Vagina (tissue), 2 donors: Measurements from ENCODE around the gene CHRM2. TPM values are rescaled to one million over a fixed set of nuclear protein-coding genes. Genes with fewer than 3 reads are reported as not detected.

Experiments
- DNase-seq, 2 donors: peaks; one replicate each; pipeline ENCODE4 v3.0.0-alpha.2; 2017; ENCODE audit errors: extremely low spot score in 2 of 2
- H3K27ac ChIP-seq: fragments of 200-600 bp; sonication (generic); one replicate; pipeline ENCODE4 v1.5.1; 2019
- H3K27me3 ChIP-seq: fragments of 200-600 bp; sonication (generic); one replicate; pipeline ENCODE4 v1.5.1; 2019
- H3K36me3 ChIP-seq, 2 donors: fragments of 200-600 bp; sonication (generic); one replicate each; pipeline ENCODE4 v1.5.1; 2017 to 2019
- H3K4me1 ChIP-seq: fragments of 200-600 bp; sonication (generic); one replicate; pipeline ENCODE4 v1.5.1; 2019
- H3K4me3 ChIP-seq, 2 donors: fragments of 200-600 bp; sonication (generic); 1 replicate in 1 of 2; 2 replicates in 1 of 2; pipeline ENCODE4 v1.5.1; 2016 to 2019
- H3K9me3 ChIP-seq: fragments of 200-600 bp; sonication (generic); one replicate; pipeline ENCODE4 v1.5.1; 2019
- CTCF ChIP-seq, 3 experiments: fragments of 450-650 bp in 2 of 3; fragments of 200-600 bp in 1 of 3; sonication (generic) in 1 of 3; IDR thresholded peaks; one replicate each; pipeline ENCODE4 v1.5.1; 2017 to 2019; ENCODE audit warnings: antibody characterized with exemption in 3 of 3, mild to moderate bottlenecking in 2 of 3, moderate library complexity in 2 of 3
- POLR2A ChIP-seq, 2 donors: fragments of 450-650 bp; IDR thresholded peaks; one replicate each; pipeline ENCODE4 v1.6.1; 2017; ENCODE audit warnings: antibody characterized with exemption in 2 of 2, mild to moderate bottlenecking in 2 of 2, moderate library complexity in 2 of 2
- POLR2AphosphoS5 ChIP-seq, 2 donors: sonication (generic); formaldehyde crosslinking; IDR thresholded peaks; one replicate each; pipeline ENCODE4 v1.9.0; 2017; ENCODE audit warnings: antibody characterized with exemption in 2 of 2, mild to moderate bottlenecking in 2 of 2, low read depth in 1 of 2; ENCODE audit not compliant: insufficient read depth in 1 of 2
- intact Hi-C: fragments of 100-400 bp; cut with DNase I; formaldehyde crosslinking; loops from one replicate; pipeline ENCODE4 v1.15.1; 2023
- total RNA-seq: library from RNA; depleted of rRNA; stranded (reverse); fragments of >200 nt; gene quantifications from one replicate; pipeline ENCODE4 v1.2.3, GENCODE V29; 2016

CHRM2 gene
- total RNA-seq, 1 donor from 2014 or later = 1.2 TPM

GRCh38 chr7:136890399-136890798, 21.9 kb downstream of the CHRM2 start:
- no peak overlapping the region for H3K27ac ChIP-seq
- H3K36me3 ChIP-seq = no peaks in the 10 kb centered on the region
- no peak overlapping the region for H3K4me3 ChIP-seq
- intact Hi-C loops = no loop called here
- H3K27me3 ChIP-seq = no peaks in the 10 kb centered on the region
- TF ChIP-seq POLR2A (IDR thresholded peaks at IDR 0.05) (no peak), CTCF (IDR thresholded peaks at IDR 0.05) (no peak), POLR2AphosphoS5 (IDR thresholded peaks at IDR 0.05; ENCODE audit: insufficient read depth in 1 of 2, low read depth in 1 of 2) (no peak)
- DNase-seq = no peak
- H3K9me3 ChIP-seq = no peaks in the 10 kb centered on the region
- no peaks in the 10 kb centered on the region for H3K4me1 ChIP-seq

GRCh38 chr7:136891850-136892249, 23.4 kb downstream of the CHRM2 start:
- Histone ChIP-seq H3K9me3 (no peaks in the 10 kb centered on the region), H3K36me3 (no peaks in the 10 kb centered on the region), H3K27me3 (no peaks in the 10 kb centered on the region), H3K4me1 (no peaks in the 10 kb centered on the region), H3K4me3 (no peak overlapping the region), H3K27ac (no peak overlapping the region)
- no peak for DNase-seq
- no peak for TF ChIP-seq POLR2A (IDR thresholded peaks at IDR 0.05)
- intact Hi-C loops = no loop called here

- no peak for TF ChIP-seq POLR2AphosphoS5 (IDR thresholded peaks at IDR 0.05; ENCODE audit: insufficient read depth in 1 of 2, low read depth in 1 of 2)
- no peak for TF ChIP-seq POLR2A (IDR thresholded peaks at IDR 0.05)
- no peak for TF ChIP-seq CTCF (IDR thresholded peaks at IDR 0.05)
- no peaks in the 10 kb centered on the region for H3K9me3 ChIP-seq
- intact Hi-C loops = no loop called here
- H3K36me3 ChIP-seq = no peaks in the 10 kb centered on the region
- H3K4me3 ChIP-seq = no peak overlapping the region
- H3K27ac ChIP-seq = no peak overlapping the region
- no peaks in the 10 kb centered on the region for H3K4me1 ChIP-seq
- no peak for DNase-seq
- H3K27me3 ChIP-seq = no peaks in the 10 kb centered on the region
These were observed 26.3 kb downstream of the CHRM2 start for GRCh38 chr7:136894789-136895188.

GRCh38 chr7:136897676-136898075, 29.2 kb downstream of the CHRM2 start:
- no peaks in the 10 kb centered on the region for H3K4me1 ChIP-seq
- H3K27ac ChIP-seq = no peak overlapping the region
- DNase-seq = no peak
- no peaks in the 10 kb centered on the region for H3K9me3 ChIP-seq
- TF ChIP-seq POLR2A (IDR thresholded peaks at IDR 0.05) (no peak), CTCF (IDR thresholded peaks at IDR 0.05) (no peak), POLR2AphosphoS5 (IDR thresholded peaks at IDR 0.05; ENCODE audit: insufficient read depth in 1 of 2, low read depth in 1 of 2) (no peak)
- H3K36me3 ChIP-seq = no peaks in the 10 kb centered on the region
- H3K4me3 ChIP-seq = no peak overlapping the region
- H3K27me3 ChIP-seq = no peaks in the 10 kb centered on the region
- intact Hi-C loops = no loop called here

GRCh38 chr7:136900005-136900404, 31.6 kb downstream of the CHRM2 start:
- intact Hi-C loops = no loop called here
- Histone ChIP-seq H3K4me1 (no peaks in the 10 kb centered on the region), H3K27ac (no peak overlapping the region), H3K27me3 (no peaks in the 10 kb centered on the region), H3K4me3 (no peak overlapping the region), H3K9me3 (no peaks in the 10 kb centered on the region), H3K36me3 (no peaks in the 10 kb centered on the region)
- TF ChIP-seq POLR2AphosphoS5 (IDR thresholded peaks at IDR 0.05; ENCODE audit: insufficient read depth in 1 of 2, low read depth in 1 of 2) (no peak), CTCF (IDR thresholded peaks at IDR 0.05) (no peak), POLR2A (IDR thresholded peaks at IDR 0.05) (no peak)
- no peak for DNase-seq

- no peak for DNase-seq
- no peaks in the 10 kb centered on the region for H3K4me1 ChIP-seq
- no peaks in the 10 kb centered on the region for H3K27me3 ChIP-seq
- intact Hi-C loops = no loop called here
- no peaks in the 10 kb centered on the region for H3K36me3 ChIP-seq
- no peak overlapping the region for H3K4me3 ChIP-seq
- TF ChIP-seq POLR2A (IDR thresholded peaks at IDR 0.05) (no peak), CTCF (IDR thresholded peaks at IDR 0.05) (no peak), POLR2AphosphoS5 (IDR thresholded peaks at IDR 0.05; ENCODE audit: insufficient read depth in 1 of 2, low read depth in 1 of 2) (no peak)
- no peak overlapping the region for H3K27ac ChIP-seq
- no peaks in the 10 kb centered on the region for H3K9me3 ChIP-seq
These were observed 42.3 kb downstream of the CHRM2 start for GRCh38 chr7:136910771-136911170.
